Epidermal melanocyte (primary cell): Measurements from ENCODE around the gene KRTAP20-2.

Experiments used
- DNase-seq: peaks from one replicate; pipeline ENCODE4 v3.0.0; 2011; ENCODE audit warnings: low spot score; ENCODE audit not compliant: insufficient read length

Gene KRTAP20-2

DNA sequence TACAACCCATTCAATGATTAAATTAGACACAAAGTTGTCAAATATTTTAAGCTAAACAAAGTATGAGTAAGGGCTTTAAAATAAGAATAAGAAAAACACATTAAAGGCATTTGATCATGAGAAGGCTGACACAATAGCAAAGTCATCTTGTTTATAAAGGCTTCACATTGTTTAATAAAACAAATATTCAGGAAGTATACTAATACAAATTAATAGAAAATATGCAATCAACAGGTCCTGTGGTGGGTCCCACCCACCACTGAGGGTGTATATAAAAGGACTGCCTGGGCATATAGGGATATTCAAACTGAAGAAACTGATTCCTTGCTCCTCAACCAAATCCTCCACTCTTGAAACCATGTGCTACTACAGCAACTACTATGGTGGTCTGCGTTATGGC is at the start of gene KRTAP20-2:
KRTAP20-2 (plus strand) TSS at position 301 of the 400 bp plus-strand sequence; CDS start at position 359, 58 bp downstream.
- DNase-seq: no peak

DNA sequence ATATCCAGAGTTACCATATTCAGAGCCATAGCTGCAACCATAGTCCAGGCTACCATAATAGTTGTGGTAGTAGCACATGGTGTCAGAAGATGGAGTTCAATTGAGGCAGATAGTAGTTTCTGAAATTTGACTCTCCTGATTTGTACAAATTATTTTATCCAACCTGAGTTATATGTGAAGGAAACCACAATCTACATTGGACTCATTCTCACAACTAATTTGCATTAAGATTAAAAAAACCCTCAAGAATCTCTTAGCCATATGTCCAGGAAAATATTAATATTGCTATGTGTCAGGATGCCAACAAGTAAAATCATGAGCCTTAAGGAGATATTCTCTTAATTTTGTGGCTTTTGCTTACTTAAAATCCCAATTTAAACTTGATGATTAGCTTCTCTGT is 44.7 kb upstream of the KRTAP20-2 start, which contains the start of gene KRTAP22-2:
KRTAP22-2 (minus strand) TSS at position 101 of the 400 bp plus-strand sequence.
- no peak for DNase-seq

DNA sequence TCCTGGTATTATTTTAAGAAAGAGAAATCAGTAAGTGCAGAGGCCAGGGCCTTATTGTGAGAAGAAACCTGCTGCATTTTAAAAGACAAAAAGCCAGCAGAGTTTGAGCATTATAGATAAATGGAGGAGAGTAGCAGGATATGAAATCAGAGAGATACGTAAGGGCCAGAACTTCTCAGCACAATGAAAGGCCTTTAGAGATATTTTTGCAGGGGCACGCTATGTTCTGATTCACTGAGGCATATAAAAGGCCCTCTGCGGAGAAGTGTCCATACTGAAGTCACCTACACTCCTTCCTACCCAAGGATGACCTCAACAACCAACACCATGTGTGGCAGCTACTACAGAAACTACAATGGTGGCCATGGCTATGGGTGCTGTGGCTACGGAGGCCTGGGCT is 42.9 kb upstream of the KRTAP20-2 start, which contains the start of gene KRTAP6-3:
KRTAP6-3 (plus strand) TSS at position 301 of the 400 bp plus-strand sequence; CDS start at position 307, 6 bp downstream.
- no peak for DNase-seq

DNA sequence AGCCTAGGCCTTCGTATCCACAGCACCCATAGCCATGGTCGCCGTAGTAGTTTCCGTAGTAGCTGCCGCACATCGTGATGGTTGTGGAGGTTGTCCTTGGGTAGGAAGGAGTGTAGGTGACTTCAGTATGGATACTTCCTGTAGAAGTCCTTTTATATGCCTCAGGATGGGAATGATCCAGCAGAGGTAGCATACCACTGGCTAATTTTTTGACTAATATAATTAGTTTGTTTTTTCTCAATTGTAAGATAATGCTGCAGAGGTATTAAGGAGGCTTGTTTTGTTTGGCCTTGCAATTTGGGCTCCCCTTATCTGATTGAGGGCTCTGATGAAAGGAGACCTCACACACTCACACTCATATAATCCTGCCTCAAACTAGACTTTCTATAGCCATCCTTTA is 36.2 kb upstream of the KRTAP20-2 start, which contains the start of gene KRTAP6-2:
KRTAP6-2 (minus strand) TSS at position 101 of the 400 bp plus-strand sequence; CDS start at position 73, 28 bp downstream.
- no peak for DNase-seq

DNA sequence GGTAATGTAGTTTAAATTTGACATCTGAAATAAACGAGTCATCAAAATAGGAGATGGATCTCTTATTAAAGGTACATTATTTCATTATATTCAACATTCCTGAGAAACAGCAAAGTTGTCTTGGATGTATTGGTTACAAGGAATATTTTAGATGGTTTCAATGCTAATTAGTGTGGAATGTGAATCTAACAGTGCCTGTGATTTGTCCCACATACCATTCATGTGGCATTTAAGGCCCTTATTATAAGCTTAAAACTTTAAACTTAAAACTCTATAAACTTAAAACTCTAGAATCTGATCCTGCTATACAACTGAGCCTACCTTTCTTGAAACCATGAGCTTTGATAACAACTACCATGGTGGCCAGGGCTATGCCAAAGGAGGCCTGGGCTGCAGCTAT is 34.2 kb upstream of the KRTAP20-2 start, which contains the start of gene KRTAP22-1:
KRTAP22-1 (plus strand) TSS at position 301 of the 400 bp plus-strand sequence.
- no peak for DNase-seq

DNA sequence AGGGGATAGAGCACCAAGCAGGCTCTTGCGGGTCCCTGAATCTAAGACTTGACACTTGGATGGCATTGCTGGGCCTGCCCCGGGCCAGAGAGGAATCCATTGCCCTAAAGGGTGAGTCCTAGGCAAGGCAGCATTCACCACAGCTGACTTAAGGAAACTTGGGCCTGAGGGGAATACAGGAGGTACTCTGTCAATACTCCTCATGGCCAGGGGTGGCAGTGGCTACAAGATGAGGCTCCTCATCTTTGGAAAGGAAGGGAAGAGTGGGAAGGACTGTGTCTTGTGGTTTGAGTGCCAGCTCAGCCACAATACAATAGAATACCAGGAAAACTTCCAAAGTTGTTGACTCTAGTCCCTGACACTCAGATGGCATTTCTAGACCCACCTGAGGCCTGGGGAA is 29.0 kb upstream of the KRTAP20-2 start:
- DNase-seq: no peak

DNA sequence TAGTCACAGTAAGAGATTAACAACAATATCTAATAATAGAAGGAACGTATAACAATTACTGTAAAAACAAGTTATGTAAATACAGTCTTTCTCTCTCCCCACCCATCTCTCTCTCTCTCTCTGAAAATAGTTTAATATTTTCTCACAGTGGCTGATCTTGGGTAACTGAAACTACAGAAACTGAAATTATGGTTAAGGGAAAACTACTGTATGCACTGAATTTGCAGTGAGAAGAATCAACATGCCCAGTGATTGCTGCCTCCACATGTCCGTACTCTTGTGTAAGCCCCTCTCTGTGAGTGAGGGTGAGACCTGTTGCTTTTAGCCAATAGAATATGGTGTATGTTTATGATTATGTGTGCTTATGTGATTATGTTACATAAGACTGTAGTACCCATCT is 22.9 kb upstream of the KRTAP20-2 start:
- DNase-seq: no peak

DNA sequence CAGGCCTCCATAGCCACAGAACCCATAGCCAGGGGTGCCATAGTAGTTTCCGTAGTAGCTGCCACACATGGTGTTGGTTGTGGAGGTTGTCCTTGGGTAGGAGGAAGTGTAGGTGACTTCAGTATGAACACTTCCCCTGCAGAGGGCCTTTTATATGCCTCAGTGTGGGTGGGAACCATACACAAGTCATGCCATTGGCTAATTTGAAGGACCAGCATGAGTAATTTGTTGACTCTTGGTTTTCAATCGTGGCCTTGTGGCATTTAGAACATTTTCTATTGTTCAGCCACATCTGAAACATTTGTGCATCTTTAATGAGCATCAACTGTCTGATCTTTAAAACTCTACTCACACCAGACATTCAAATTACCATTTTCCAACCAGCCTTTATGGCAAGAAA is 21.2 kb upstream of the KRTAP20-2 start, which contains the start of gene KRTAP6-1:
KRTAP6-1 (minus strand) TSS at position 95 of the 400 bp plus-strand sequence; CDS start at position 69, 26 bp downstream.
- DNase-seq: no peak

DNA sequence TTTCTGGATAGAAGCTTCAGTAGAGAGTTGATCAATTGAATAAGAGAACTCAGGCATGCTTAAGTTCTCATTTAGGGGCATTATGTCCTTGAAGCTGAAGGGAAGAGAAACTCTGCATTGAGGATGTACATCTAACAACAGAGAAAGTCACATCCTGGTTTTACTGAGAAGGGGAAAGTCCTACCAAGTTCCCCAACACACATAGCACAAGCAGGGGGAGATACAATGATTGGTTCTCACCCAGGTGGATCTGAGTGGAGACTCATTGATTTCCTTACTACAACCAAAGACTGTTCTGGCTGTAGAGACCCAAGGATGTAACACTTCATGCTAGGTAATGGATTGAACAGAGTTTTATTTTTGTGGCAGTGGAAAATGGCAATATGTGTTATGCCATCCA is 19.8 kb upstream of the KRTAP20-2 start:
- no peak for DNase-seq

DNA sequence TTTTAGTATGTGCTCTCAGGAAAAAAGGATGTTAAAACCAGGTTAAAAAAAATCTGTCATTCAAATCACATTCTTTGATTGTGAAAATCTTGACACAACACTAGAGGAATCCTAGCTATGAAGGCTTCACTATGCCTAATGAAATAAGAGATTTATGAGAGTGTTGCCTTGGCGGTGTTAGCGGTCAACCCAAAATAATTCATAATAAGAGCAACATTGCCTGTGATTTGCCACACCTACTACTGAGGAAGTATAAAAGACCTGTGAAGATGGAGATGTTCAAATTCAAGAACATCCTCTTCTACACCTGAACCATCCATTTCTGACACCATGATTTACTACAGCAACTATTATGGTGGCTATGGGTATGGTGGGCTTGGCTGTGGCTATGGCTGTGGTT is 18.9 kb upstream of the KRTAP20-2 start, which contains the start of gene KRTAP20-1:
KRTAP20-1 (plus strand) TSS at position 301 of the 400 bp plus-strand sequence; CDS start at position 331, 30 bp downstream.
- DNase-seq: no peak

DNA sequence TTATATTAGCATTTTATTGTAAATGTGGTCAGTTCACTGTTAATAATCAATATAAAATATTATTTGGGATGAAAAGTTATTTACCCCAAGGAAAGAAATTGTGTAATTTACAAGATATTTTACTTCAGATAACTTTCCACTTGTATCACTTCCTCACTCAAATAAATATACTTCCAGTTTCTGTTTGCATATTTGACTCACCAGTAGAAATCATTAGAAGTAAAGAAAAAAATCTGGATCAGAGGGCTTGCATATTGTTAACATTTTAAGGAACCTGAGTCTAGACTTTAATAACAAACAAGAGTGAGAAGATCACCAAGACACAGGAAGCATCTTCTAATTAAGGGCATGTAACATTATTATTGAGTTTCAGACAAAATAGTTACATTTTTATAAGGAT is 14.9 kb upstream of the KRTAP20-2 start:
- no peak for DNase-seq

DNA sequence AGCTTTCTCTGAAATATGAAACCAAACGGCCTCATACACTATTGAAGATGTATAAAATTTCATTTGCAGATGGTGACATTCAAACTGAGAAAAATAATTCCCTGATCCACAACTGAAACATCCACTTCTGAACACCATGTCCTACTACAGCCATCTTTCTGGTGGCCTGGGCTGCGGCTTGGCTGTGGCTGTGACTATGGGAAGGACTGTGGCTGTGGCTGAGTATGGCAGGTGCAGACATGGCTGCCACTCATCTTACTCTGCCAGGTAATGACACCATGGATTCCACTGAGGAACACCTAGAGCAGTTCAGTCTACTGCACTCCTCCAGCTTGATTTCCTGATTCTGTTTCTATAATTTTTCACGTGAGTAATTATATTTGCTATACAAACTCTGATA is 14.5 kb upstream of the KRTAP20-2 start, which contains the start of gene KRTAP20-4:
KRTAP20-4 (plus strand) TSS at position 106 of the 400 bp plus-strand sequence.
- DNase-seq: no peak

DNA sequence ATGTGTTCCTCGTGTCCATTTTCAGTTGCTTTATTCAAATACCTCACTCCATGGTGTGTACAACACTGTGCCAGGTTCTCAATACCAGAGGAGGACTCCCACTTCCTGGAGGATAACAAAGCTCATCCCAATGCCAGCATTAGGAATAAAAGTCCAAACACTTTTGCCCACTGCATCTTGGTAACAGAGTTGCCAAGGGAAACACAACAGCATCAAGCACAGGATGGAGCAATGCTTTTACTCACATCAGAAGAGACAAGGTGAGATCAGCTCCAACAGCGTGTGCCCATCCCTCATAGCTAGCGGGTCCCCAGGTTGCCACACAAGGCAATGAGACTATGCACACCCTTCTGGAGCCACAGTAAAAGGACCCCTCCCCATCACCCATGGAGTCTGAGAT is 11.6 kb upstream of the KRTAP20-2 start:
- DNase-seq: no peak

DNA sequence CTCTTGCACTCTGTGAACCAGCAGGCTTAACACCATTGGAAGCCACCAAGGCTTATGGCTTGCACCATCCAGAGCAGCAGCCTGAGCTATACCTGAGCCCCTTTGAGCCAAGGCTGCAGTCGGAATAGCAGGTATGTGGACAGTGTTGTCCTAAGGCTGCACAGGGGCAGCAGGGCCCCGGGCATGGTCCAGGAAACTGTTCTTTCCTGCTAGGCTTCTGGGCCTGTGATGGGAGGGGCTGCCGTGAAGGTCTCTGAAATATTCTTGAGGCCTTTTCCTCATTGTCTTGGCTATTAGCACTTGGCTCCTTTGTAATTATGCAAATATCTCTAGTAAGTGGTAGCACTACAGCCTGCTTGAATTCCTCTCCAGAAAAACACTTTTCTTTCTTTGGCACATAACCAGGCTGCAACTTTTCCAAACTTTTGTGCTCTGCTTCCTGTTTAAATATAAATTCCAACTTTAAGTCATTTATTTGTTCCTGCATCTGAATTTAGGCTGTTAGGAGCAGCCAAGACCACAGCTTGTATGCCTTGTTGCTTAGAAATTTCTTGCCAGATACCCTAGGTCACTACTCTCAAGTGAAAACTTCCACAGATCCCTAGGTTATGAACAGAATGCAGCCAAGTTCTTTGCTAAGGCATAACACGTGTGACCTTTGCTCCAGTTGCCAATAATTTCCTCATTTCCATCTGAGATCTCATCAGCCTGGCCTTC is 9.4 kb upstream of the KRTAP20-2 start:
- DNase-seq: no peak

DNA sequence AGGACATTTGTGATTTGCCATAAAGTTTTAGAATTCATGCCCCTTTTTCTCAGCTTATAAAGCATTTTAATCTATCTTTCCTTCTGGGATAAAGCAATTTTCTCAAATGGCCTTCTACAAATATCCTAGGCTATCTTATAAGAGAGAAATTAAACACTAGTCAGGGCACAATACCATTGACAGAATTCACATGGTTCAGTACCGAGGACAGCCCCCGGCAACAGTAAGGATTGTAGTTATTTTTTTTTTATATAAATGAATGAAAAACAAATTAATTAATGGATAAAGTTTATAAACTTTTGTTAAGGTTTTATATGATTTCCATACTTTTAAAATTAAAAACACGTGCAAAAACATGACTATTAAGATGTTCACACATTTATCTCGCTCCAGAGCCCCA is 6.9 kb upstream of the KRTAP20-2 start:
- no peak for DNase-seq

DNA sequence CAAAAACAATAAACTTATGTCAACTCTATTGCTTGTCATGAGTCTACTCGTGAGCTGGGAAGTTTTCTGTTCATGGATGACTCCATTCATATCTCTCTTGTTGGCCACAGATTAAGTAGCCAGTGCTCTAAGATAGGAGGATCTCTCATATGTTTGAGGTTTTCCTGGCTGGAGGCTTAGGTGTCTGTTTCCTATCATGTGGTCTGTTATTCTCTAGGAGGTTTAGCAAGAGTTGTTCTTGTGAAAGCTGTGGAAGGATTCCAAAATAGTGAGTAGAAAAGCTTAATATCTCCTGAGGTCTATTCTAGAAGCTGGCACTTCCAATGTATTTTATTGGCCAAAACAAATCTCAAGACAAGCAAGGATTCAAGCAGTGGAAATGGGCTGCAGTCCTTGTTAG is 5.8 kb upstream of the KRTAP20-2 start:
- DNase-seq: no peak

DNA sequence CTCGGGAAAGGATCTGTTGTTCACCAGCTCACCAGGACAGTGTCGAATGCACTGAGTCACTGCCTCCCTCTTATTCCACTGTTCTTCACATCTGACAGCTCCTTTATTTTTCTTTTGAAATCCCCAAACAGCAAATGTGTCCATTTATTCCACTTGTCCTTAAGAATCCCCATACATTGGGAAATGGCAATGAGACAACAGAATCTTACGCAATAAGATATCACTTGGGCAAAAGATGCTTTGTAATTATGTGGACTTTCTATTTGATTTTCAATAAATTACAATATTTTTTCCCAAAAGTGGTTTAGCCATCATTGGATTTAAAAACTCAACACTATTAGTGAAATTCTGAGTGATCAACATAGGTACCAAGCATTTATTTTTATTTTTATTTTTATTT is 3.7 kb downstream of the KRTAP20-2 start:
- DNase-seq: no peak

DNA sequence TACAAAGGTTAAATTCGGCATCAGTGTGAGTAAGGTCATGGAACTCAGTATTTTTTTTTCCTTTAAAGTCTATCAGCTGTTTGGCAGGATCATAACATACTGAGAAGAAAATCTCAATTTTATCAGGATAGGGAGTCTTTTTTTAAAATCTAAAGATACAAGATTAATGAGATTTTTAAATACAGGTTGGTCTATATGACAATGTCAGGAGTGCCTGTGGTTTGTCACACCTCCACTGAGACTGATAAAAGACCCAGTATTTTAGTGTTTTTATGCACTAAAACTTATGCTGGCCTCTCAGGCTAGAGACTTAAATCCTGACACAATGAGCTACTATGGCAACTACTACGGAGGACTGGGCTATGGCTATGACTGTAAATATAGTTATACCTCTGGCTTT is 7.6 kb downstream of the KRTAP20-2 start, which contains the start of gene KRTAP20-3:
KRTAP20-3 (plus strand) TSS at position 301 of the 400 bp plus-strand sequence.
- no peak for DNase-seq

DNA sequence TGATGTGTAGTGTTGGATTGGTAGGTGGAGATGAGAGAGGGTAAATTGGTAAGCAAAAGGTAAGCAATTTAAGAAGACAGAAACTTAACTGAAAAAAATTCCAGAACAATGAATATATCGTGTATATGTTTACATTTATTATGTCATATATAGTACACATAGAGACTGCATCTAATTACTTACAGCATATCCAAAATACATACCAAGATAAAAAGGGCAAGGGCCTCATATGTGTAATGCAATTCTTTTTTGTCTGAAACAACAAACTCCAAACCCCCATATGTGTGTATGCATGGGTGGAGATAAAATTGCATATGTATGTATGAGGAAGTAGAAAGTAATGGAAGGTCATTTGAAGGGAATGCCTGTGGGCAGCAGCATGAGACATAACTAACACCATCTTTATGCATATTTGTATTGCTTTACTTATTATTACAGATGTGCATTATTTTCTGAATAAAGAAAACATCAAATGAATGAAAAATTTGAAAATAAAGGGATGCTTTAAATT is 12.0 kb downstream of the KRTAP20-2 start:
- no peak for DNase-seq

DNA sequence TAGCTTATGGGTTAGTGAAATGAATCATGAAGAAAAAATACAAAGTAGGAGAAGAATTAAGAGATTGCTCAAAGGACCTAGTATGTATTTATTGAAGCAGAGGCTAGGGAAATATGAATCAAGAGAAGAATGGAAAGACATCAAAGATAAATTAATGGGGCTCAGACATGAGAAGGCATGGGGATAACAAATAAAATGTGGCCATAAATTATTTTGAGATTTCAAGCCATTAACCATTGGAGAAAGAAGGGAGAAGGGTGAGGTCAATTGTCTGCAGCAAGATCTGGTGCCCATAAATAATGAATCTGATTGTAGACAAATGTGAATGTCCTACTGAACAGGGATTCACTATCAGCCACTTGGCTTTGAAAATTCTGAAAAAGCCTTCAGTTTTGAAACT is 17.9 kb downstream of the KRTAP20-2 start:
- no peak for DNase-seq

DNA sequence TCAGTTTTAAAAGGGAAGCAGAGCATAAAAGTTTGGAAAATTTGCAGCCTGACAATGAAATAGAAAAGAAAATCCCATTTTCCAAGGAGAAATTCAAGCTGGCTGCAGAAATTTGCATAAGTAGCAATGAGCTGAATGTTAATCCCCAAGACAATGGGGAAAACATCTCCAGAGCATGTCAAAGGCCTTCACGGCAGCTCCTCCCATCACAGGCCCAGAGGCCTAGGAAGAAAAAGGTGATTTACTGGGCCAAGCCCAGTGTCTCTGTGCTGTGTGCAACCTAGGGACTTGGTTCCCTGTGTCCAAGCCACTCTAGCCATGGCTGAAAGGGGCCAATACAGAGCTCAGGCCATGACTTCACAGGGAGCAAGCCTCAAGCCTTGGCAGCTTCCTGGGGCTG is 33.8 kb downstream of the KRTAP20-2 start:
- no peak for DNase-seq

DNA sequence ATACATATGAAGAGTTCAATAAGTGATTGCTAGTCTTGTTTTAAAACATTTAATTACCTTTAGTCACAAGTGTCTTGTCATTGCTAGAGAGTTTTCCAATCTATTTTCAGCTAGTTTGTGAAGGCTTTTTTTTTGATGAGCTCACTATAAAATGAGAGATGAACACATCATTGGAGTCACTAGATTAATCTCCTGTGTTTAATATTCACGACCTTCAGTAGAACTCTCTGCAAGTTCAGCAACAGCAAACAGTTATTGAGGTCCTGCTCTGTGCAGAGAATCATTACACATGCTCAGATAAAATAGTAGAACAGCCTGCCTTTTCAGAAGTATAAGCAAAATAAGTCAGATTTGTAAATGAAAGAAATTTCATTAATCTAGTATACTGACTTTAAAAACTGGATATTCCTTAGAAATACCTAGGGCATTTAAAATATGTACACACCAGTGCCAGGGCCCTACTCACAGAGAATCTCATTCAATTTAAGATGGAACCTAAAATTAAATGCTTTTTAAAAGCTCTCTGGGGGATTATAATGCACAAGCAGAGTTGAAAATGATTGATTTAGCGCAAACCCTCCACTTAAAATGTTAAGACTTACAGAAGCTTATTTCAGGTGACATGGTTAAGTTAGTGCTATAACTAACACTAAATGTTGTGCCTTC is 38.1 kb downstream of the KRTAP20-2 start:
- no peak for DNase-seq
